Mesodermal cell (in vitro differentiated cells): Measurements from ENCODE around the gene TUBB4B.

Source experiments
- H3K27ac ChIP-seq: 2 replicates; pipeline ENCODE4 v1.7.0; 2013; ENCODE audit warnings: mild to moderate bottlenecking, low read depth, low read length, moderate library complexity; ENCODE audit not compliant: severe bottlenecking
- H3K36me3 ChIP-seq: 2 replicates; pipeline ENCODE4 v1.7.1; 2013; ENCODE audit warnings: mild to moderate bottlenecking, low read length, moderate library complexity; ENCODE audit not compliant: control insufficient read depth, insufficient read depth
- H3K4me1 ChIP-seq: one replicate; pipeline ENCODE4 v1.7.1; 2013; ENCODE audit warnings: mild to moderate bottlenecking, low read length; ENCODE audit not compliant: insufficient read depth, control insufficient read depth, poor library complexity, severe bottlenecking
- H3K4me3 ChIP-seq: 2 replicates; pipeline ENCODE4 v1.7.0; 2013; ENCODE audit warnings: low read length, control low read depth, mild to moderate bottlenecking; ENCODE audit not compliant: insufficient read depth, poor library complexity, severe bottlenecking; ENCODE audit errors: extremely low read depth
- H3K9me3 ChIP-seq: 2 replicates; pipeline ENCODE4 v1.7.1; 2013; ENCODE audit warnings: mild to moderate bottlenecking, low read length, moderate library complexity; ENCODE audit not compliant: control insufficient read depth
- WGBS, 2 experiments: methylation state at CpG; one replicate each; pipeline ENCODE4 v1.1.5; 2013; ENCODE audit warnings: missing lambda C conversion rate in 2 of 2; ENCODE audit not compliant: insufficient coverage in 2 of 2; 5-methylcytosine and 5-hydroxymethylcytosine counted together

The TUBB4B gene

GRCh38 chr9:137263506-137263905 is 22.4 kb downstream of the TUBB4B start:
- peaks cover 69% of the 10 kb centered on the region for H3K36me3 ChIP-seq

GRCh38 chr9:137264067-137264466 is 23.0 kb downstream of the TUBB4B start:
- WGBS, 2 experiments = 96 to 97% methylated on average over 15 to 21 of the region's 22 CpGs
- no peak overlapping the region for H3K27ac ChIP-seq
- no peaks in the 10 kb centered on the region for H3K4me1 ChIP-seq
- H3K4me3 ChIP-seq = no peak overlapping the region
- no peaks in the 10 kb centered on the region for H3K9me3 ChIP-seq
- peaks cover 69% of the 10 kb centered on the region for H3K36me3 ChIP-seq

More at GRCh38 chr9:137263506-137263905, 22.4 kb downstream of the TUBB4B start:
- Histone ChIP-seq H3K4me3 (no peak overlapping the region), H3K4me1 (no peaks in the 10 kb centered on the region), H3K27ac (no peak overlapping the region), H3K9me3 (no peaks in the 10 kb centered on the region)
- WGBS, 2 experiments = 88 to 99% methylated on average over 9 to 10 of the region's 10 CpGs

GRCh38 chr9:137265496-137266161 is 24.5 kb downstream of the TUBB4B start:
- no peaks in the 10 kb centered on the region for H3K4me1 ChIP-seq
- no peak overlapping the region for H3K4me3 ChIP-seq
- peaks cover 80% of the 10 kb centered on the region for H3K36me3 ChIP-seq
- H3K27ac ChIP-seq = no peak overlapping the region
- WGBS, 2 experiments = 94 to 95% methylated on average over 28 to 29 of the region's 29 CpGs
- H3K9me3 ChIP-seq = no peaks in the 10 kb centered on the region

- Histone ChIP-seq H3K9me3 (no peaks in the 10 kb centered on the region), H3K27ac (no peak overlapping the region), H3K4me1 (no peaks in the 10 kb centered on the region), H3K4me3 (no peak overlapping the region), H3K36me3 (peaks cover 83% of the 10 kb centered on the region)
- 95 to 97% methylated on average over 12 to 13 of the region's 15 CpGs for WGBS, 2 experiments
Observed at GRCh38 chr9:137266162-137266527, 25.1 kb downstream of the TUBB4B start.

- Histone ChIP-seq H3K36me3 (peaks cover 84% of the 10 kb centered on the region), H3K27ac (no peak overlapping the region), H3K4me1 (no peaks in the 10 kb centered on the region), H3K9me3 (no peaks in the 10 kb centered on the region), H3K4me3 (no peak overlapping the region)
- 91 to 95% methylated on average over 27 to 29 of the region's 34 CpGs for WGBS, 2 experiments
Observed at GRCh38 chr9:137266585-137267453, 25.7 kb downstream of the TUBB4B start.

- Histone ChIP-seq H3K4me3 (no peak overlapping the region), H3K27ac (no peak overlapping the region), H3K9me3 (no peaks in the 10 kb centered on the region), H3K4me1 (no peaks in the 10 kb centered on the region), H3K36me3 (peaks cover 88% of the 10 kb centered on the region)
- WGBS, 2 experiments = 97 to 100% methylated on average over 5 of the region's 6 CpGs
Observed at GRCh38 chr9:137267933-137268355, 26.9 kb downstream of the TUBB4B start.

- Histone ChIP-seq H3K36me3 (peaks cover 89% of the 10 kb centered on the region), H3K4me3 (no peak overlapping the region), H3K9me3 (no peaks in the 10 kb centered on the region), H3K27ac (no peak overlapping the region), H3K4me1 (no peaks in the 10 kb centered on the region)
- 89 to 91% methylated on average over 15 to 17 of the region's 19 CpGs for WGBS, 2 experiments
Observed at GRCh38 chr9:137268538-137269201, 27.6 kb downstream of the TUBB4B start.

GRCh38 chr9:137269231-137269772 is 28.2 kb downstream of the TUBB4B start:
- Histone ChIP-seq H3K36me3 (peaks cover 85% of the 10 kb centered on the region), H3K4me3 (no peak overlapping the region), H3K27ac (no peak overlapping the region), H3K4me1 (no peaks in the 10 kb centered on the region), H3K9me3 (no peaks in the 10 kb centered on the region)
- 88 to 92% methylated on average over 14 to 17 of the region's 17 CpGs for WGBS, 2 experiments

- H3K4me1 ChIP-seq = peaks cover 8% of the 10 kb centered on the region
- 94 to 95% methylated on average over 27 to 32 of the region's 32 CpGs for WGBS, 2 experiments
- no peak overlapping the region for H3K27ac ChIP-seq
- H3K9me3 ChIP-seq = no peaks in the 10 kb centered on the region
- peaks cover 68% of the 10 kb centered on the region for H3K36me3 ChIP-seq
- H3K4me3 ChIP-seq = no peak overlapping the region
Observed at GRCh38 chr9:137270929-137271695, 30.0 kb downstream of the TUBB4B start.

- H3K4me3 ChIP-seq = no peak overlapping the region
- H3K27ac ChIP-seq = no peak overlapping the region
- WGBS, 2 experiments = 77 to 80% methylated on average over 3 of the region's 3 CpGs
- H3K9me3 ChIP-seq = no peaks in the 10 kb centered on the region
- H3K36me3 ChIP-seq = peaks cover 62% of the 10 kb centered on the region
- peaks cover 13% of the 10 kb centered on the region for H3K4me1 ChIP-seq
Observed at GRCh38 chr9:137271696-137272076, 30.6 kb downstream of the TUBB4B start.
